ENCODE data around the gene DPP7. TPM values are rescaled to one million over a fixed set of nuclear protein-coding genes. Genes with fewer than 3 reads are reported as not detected.

The DPP7 gene
- total RNA-seq, 2 experiments from 2014 or later, result 154 to 182 TPM

- no peak for TF ChIP-seq EZH2phosphoT487 (IDR thresholded peaks at IDR 0.05; ENCODE audit: borderline replicate concordance, low read depth, low read length)
- TF ChIP-seq CTCF (conservative IDR thresholded peaks at IDR 0.05; ENCODE audit: low read length), result no peak
- H2AFZ ChIP-seq (ENCODE audit: low read length), result no peak overlapping the region
- H3K4me3 ChIP-seq (ENCODE audit: low read depth, low read length, poor library complexity, severe bottlenecking), result no peak overlapping the region
- H3K36me3 ChIP-seq (ENCODE audit: insufficient read depth, low read length), result peaks cover 23% of the 10 kb centered on the region; the same call in 1 of the 2 replicates
- DNase-seq (ENCODE audit: low spot score), result no peak
- ChIA-PET CTCF (ENCODE audit: unreplicated experiment) (no interaction called here), POLR2A (no interaction called here)
- BruUV-seq (replicated peaks), result TSS peak; percentile 89
- H3K4me2 ChIP-seq (ENCODE audit: low read length), result no peak overlapping the region
- no peak overlapping the region for H3K27ac ChIP-seq (ENCODE audit: low read depth, low read length, poor library complexity, severe bottlenecking)
- intact Hi-C loops (cut with micrococcal nuclease; ENCODE audit: unreplicated experiment), result no loop called here
- H3K9me3 ChIP-seq (ENCODE audit: low read length), result no peaks in the 10 kb centered on the region
- H3K9me2 ChIP-seq (ENCODE audit: insufficient read depth, low read length), result no peaks in the 10 kb centered on the region
- no peaks in the 10 kb centered on the region for H4K20me1 ChIP-seq (ENCODE audit: insufficient read depth, low read length)
- no peaks in the 10 kb centered on the region for H3K4me1 ChIP-seq (ENCODE audit: insufficient read depth, low read length, poor library complexity, severe bottlenecking)
- H3K79me2 ChIP-seq (ENCODE audit: insufficient read depth, low read depth, low read length), result no peaks in the 10 kb centered on the region
Measured at GRCh38 chr9:137062384-137062783, 52.1 kb downstream of the DPP7 start.

Small RNAs within 50 kb of the gene (small RNA-seq; reads per million reads assigned to genes)
- gene RF00153, result 0.16 reads per million

Other genes starting within 250 kb of the DPP7 start
Only the 30 nearest of the 33 such genes appear.
- 78.7 and 89.6 TPM in 2 replicates for gene FBXW5, start 170.0 kb downstream of the DPP7 start, total RNA-seq (2014; rRNA removed; shearing (Covaris generic))
- gene FBXW5, start 170.0 kb downstream of the DPP7 start, total RNA-seq (2022), result 59.1 and 63.3 TPM in 2 replicates
- gene C8G, start 169.5 kb downstream of the DPP7 start, total RNA-seq (2014; rRNA removed; shearing (Covaris generic)), result 0.95 and 1.0 TPM in 2 replicates
- 2.1 and 2.2 TPM in 2 replicates for gene C8G, start 169.5 kb downstream of the DPP7 start, total RNA-seq (2022)
- 0.95 and 6.5 TPM in 2 replicates for gene LCN12, start 162.5 kb downstream of the DPP7 start, total RNA-seq (2014; rRNA removed; shearing (Covaris generic))
- 3.5 and 3.7 TPM in 2 replicates for gene LCN12, start 162.5 kb downstream of the DPP7 start, total RNA-seq (2022)
- not detected in 2 replicates for gene PTGDS, start 137.2 kb downstream of the DPP7 start, total RNA-seq (2014; rRNA removed; shearing (Covaris generic))
- not detected in 2 replicates for gene PTGDS, start 137.2 kb downstream of the DPP7 start, total RNA-seq (2022)
- not detected in 2 replicates for gene LCNL1, start 131.7 kb downstream of the DPP7 start, total RNA-seq (2014; rRNA removed; shearing (Covaris generic))
- gene LCNL1, start 131.7 kb downstream of the DPP7 start, total RNA-seq (2022), result not detected in 2 replicates
- 63.5 and 66.5 TPM in 2 replicates for gene PAXX, start 122.3 kb downstream of the DPP7 start, total RNA-seq (2014; rRNA removed; shearing (Covaris generic))
- gene PAXX, start 122.3 kb downstream of the DPP7 start, total RNA-seq (2022), result 45.7 and 46.3 TPM in 2 replicates
- not detected in 2 replicates for gene CLIC3, start 118.2 kb downstream of the DPP7 start, total RNA-seq (2014; rRNA removed; shearing (Covaris generic))
- gene CLIC3, start 118.2 kb downstream of the DPP7 start, total RNA-seq (2022), result not detected in 2 replicates
- 2.4 and 4.1 TPM in 2 replicates for gene ABCA2, start 86.5 kb downstream of the DPP7 start, total RNA-seq (2014; rRNA removed; shearing (Covaris generic))
- gene ABCA2, start 86.5 kb downstream of the DPP7 start, total RNA-seq (2022), result 8.3 and 10.6 TPM in 2 replicates
- not detected in 2 replicates for gene FUT7, start 82.6 kb downstream of the DPP7 start, total RNA-seq (2014; rRNA removed; shearing (Covaris generic))
- 0.21 TPM in 1 of 2 replicates, not detected in the other for gene FUT7, start 82.6 kb downstream of the DPP7 start, total RNA-seq (2022)
- gene NPDC1, start 68.6 kb downstream of the DPP7 start, total RNA-seq (2014; rRNA removed; shearing (Covaris generic)), result 0.21 and 0.32 TPM in 2 replicates
- gene NPDC1, start 68.6 kb downstream of the DPP7 start, total RNA-seq (2022), result 0.38 and 0.39 TPM in 2 replicates
- 0.16 TPM in 1 of 2 replicates, not detected in the other for gene ENTPD2, start 60.7 kb downstream of the DPP7 start, total RNA-seq (2014; rRNA removed; shearing (Covaris generic))
- not detected in 2 replicates for gene ENTPD2, start 60.7 kb downstream of the DPP7 start, total RNA-seq (2022)
- 65.9 and 74.0 TPM in 2 replicates for gene SAPCD2, start 44.2 kb downstream of the DPP7 start, total RNA-seq (2014; rRNA removed; shearing (Covaris generic))
- gene SAPCD2, start 44.2 kb downstream of the DPP7 start, total RNA-seq (2022), result 51.4 and 57.2 TPM in 2 replicates
- gene UAP1L1, start 37.2 kb downstream of the DPP7 start, total RNA-seq (2014; rRNA removed; shearing (Covaris generic)), result 5.3 and 5.7 TPM in 2 replicates
- gene UAP1L1, start 37.2 kb downstream of the DPP7 start, total RNA-seq (2022), result 12.3 and 16.7 TPM in 2 replicates
- gene MAN1B1, start 27.7 kb downstream of the DPP7 start, total RNA-seq (2014; rRNA removed; shearing (Covaris generic)), result 22.5 and 32.7 TPM in 2 replicates
- 38.8 and 43.4 TPM in 2 replicates for gene MAN1B1, start 27.7 kb downstream of the DPP7 start, total RNA-seq (2022)
- 0.06 TPM in 1 of 2 replicates, not detected in the other for gene GRIN1, start 24.4 kb upstream of the DPP7 start, total RNA-seq (2014; rRNA removed; shearing (Covaris generic))
- 0.15 and 0.55 TPM in 2 replicates for gene GRIN1, start 24.4 kb upstream of the DPP7 start, total RNA-seq (2022)
- 0.21 TPM in 1 of 2 replicates, not detected in the other for gene LRRC26, start 55.3 kb upstream of the DPP7 start, total RNA-seq (2014; rRNA removed; shearing (Covaris generic))
- gene LRRC26, start 55.3 kb upstream of the DPP7 start, total RNA-seq (2022), result not detected in 2 replicates
- gene TMEM210, start 57.3 kb upstream of the DPP7 start, total RNA-seq (2014; rRNA removed; shearing (Covaris generic)), result not detected in 2 replicates
- gene TMEM210, start 57.3 kb upstream of the DPP7 start, total RNA-seq (2022), result not detected in 2 replicates
- gene ANAPC2, start 73.8 kb upstream of the DPP7 start, total RNA-seq (2014; rRNA removed; shearing (Covaris generic)), result 34.8 and 38.6 TPM in 2 replicates
- gene ANAPC2, start 73.8 kb upstream of the DPP7 start, total RNA-seq (2022), result 89.6 and 90.4 TPM in 2 replicates
- 111 and 130 TPM in 2 replicates for gene SSNA1, start 73.9 kb upstream of the DPP7 start, total RNA-seq (2014; rRNA removed; shearing (Covaris generic))
- 71.0 and 75.1 TPM in 2 replicates for gene SSNA1, start 73.9 kb upstream of the DPP7 start, total RNA-seq (2022)
- gene TPRN, start 86.0 kb upstream of the DPP7 start, total RNA-seq (2014; rRNA removed; shearing (Covaris generic)), result 9.0 and 10.3 TPM in 2 replicates
- gene TPRN, start 86.0 kb upstream of the DPP7 start, total RNA-seq (2022), result 15.3 and 15.9 TPM in 2 replicates
- 55.1 and 58.2 TPM in 2 replicates for gene TMEM203, start 90.9 kb upstream of the DPP7 start, total RNA-seq (2014; rRNA removed; shearing (Covaris generic))
- 39.0 and 42.9 TPM in 2 replicates for gene TMEM203, start 90.9 kb upstream of the DPP7 start, total RNA-seq (2022)
- 30.4 and 35.9 TPM in 2 replicates for gene NDOR1, start 91.0 kb upstream of the DPP7 start, total RNA-seq (2014; rRNA removed; shearing (Covaris generic))
- gene NDOR1, start 91.0 kb upstream of the DPP7 start, total RNA-seq (2022), result 61.3 and 61.9 TPM in 2 replicates
- gene RNF208, start 107.5 kb upstream of the DPP7 start, total RNA-seq (2014; rRNA removed; shearing (Covaris generic)), result 0.47 and 0.82 TPM in 2 replicates
- gene RNF208, start 107.5 kb upstream of the DPP7 start, total RNA-seq (2022), result 4.4 and 5.5 TPM in 2 replicates
- gene CYSRT1, start 110.4 kb upstream of the DPP7 start, total RNA-seq (2014; rRNA removed; shearing (Covaris generic)), result 1.1 and 1.7 TPM in 2 replicates
- 2.9 and 3.7 TPM in 2 replicates for gene CYSRT1, start 110.4 kb upstream of the DPP7 start, total RNA-seq (2022)
- 0.13 TPM in 1 of 2 replicates, not detected in the other for gene RNF224, start 112.8 kb upstream of the DPP7 start, total RNA-seq (2014; rRNA removed; shearing (Covaris generic))
- 0.30 TPM in 1 of 2 replicates, not detected in the other for gene RNF224, start 112.8 kb upstream of the DPP7 start, total RNA-seq (2022)
- 0.15 TPM in 1 of 2 replicates, not detected in the other for gene SLC34A3, start 116.2 kb upstream of the DPP7 start, total RNA-seq (2014; rRNA removed; shearing (Covaris generic))
- gene SLC34A3, start 116.2 kb upstream of the DPP7 start, total RNA-seq (2022), result not detected in 2 replicates
- gene TUBB4B, start 126.6 kb upstream of the DPP7 start, total RNA-seq (2014; rRNA removed; shearing (Covaris generic)), result 376 and 417 TPM in 2 replicates
- gene TUBB4B, start 126.6 kb upstream of the DPP7 start, total RNA-seq (2022), result 402 and 443 TPM in 2 replicates
- gene STPG3, start 136.6 kb upstream of the DPP7 start, total RNA-seq (2014; rRNA removed; shearing (Covaris generic)), result 0.73 TPM in 1 of 2 replicates, not detected in the other
- gene STPG3, start 136.6 kb upstream of the DPP7 start, total RNA-seq (2022), result 1.7 and 2.7 TPM in 2 replicates
- 59.5 and 62.6 TPM in 2 replicates for gene NELFB, start 140.6 kb upstream of the DPP7 start, total RNA-seq (2014; rRNA removed; shearing (Covaris generic))
- 74.8 and 76.1 TPM in 2 replicates for gene NELFB, start 140.6 kb upstream of the DPP7 start, total RNA-seq (2022)
- 11.6 and 11.7 TPM in 2 replicates for gene TOR4A, start 163.0 kb upstream of the DPP7 start, total RNA-seq (2014; rRNA removed; shearing (Covaris generic))
- 19.7 and 22.3 TPM in 2 replicates for gene TOR4A, start 163.0 kb upstream of the DPP7 start, total RNA-seq (2022)

Measured in OCI-LY7 (cell line).